Smooth muscle cell of the brain vasculature (primary cell): Measurements from ENCODE around the gene PRDM2.

Experiments
- DNase-seq: peaks from one replicate; pipeline ENCODE4 v3.0.0-alpha.2; 2012; ENCODE audit warnings: low read depth, low spot score

PRDM2 gene

GRCh38 chr1:13832536-13832935, 132.5 kb downstream of the PRDM2 start:
- no peak for DNase-seq

- no peak for DNase-seq
These were observed 136.1 kb downstream of the PRDM2 start for GRCh38 chr1:13836136-13836535.

- no peak for DNase-seq
These were observed 136.6 kb downstream of the PRDM2 start for GRCh38 chr1:13836631-13837030.

- no peak for DNase-seq
These were observed 138.2 kb downstream of the PRDM2 start for GRCh38 chr1:13838236-13838635.

GRCh38 chr1:13842497-13842896, 142.5 kb downstream of the PRDM2 start:
- DNase-seq = no peak

- DNase-seq = no peak
These were observed 151.7 kb downstream of the PRDM2 start for GRCh38 chr1:13851726-13852125.

GRCh38 chr1:13855554-13855953, 155.6 kb downstream of the PRDM2 start:
- no peak for DNase-seq

- DNase-seq = no peak
These were observed 160.0 kb downstream of the PRDM2 start for GRCh38 chr1:13860031-13860430.

GRCh38 chr1:13864760-13865159, 164.8 kb downstream of the PRDM2 start:
- no peak for DNase-seq

GRCh38 chr1:13865851-13866250, 165.9 kb downstream of the PRDM2 start:
- DNase-seq = no peak

- no peak for DNase-seq
These were observed 167.6 kb downstream of the PRDM2 start for GRCh38 chr1:13867603-13868002.

- no peak for DNase-seq
These were observed 169.3 kb downstream of the PRDM2 start for GRCh38 chr1:13869172-13869797.

- DNase-seq = no peak
These were observed 171.4 kb downstream of the PRDM2 start for GRCh38 chr1:13871413-13871812.

GRCh38 chr1:13871886-13872285, 171.9 kb downstream of the PRDM2 start:
- no peak for DNase-seq

- no peak for DNase-seq
These were observed 173.0 kb downstream of the PRDM2 start for GRCh38 chr1:13873032-13873431.
